B cell (primary cell): Measurements from ENCODE around the gene DKK3. TPM values are rescaled to one million over a fixed set of nuclear protein-coding genes. Genes with fewer than 3 reads are reported as not detected.

Experiments
- ATAC-seq: fragments of 200-7000 bp; cut with Tn5 transposase; one replicate; pipeline ENCODE4 v1.10.0; 2021; ENCODE audit warnings: low read depth, mild to moderate bottlenecking, moderate number of reproducible peaks, moderate library complexity
- CTCF ChIA-PET: fragments of 350-600 bp; sonication (Branson Sonifier 250); formaldehyde crosslinking; loops from one replicate; lab custom pipeline; 2021; ENCODE audit warnings: antibody characterized with exemption, inconsistent platforms; lab: Charles Lee
- POLR2A ChIA-PET: fragments of 350-600 bp; sonication (Branson Sonifier 250); formaldehyde crosslinking; loops from one replicate; lab custom pipeline; 2021; ENCODE audit warnings: antibody characterized with exemption; lab: Charles Lee
- DNase-seq: peaks from one replicate; pipeline ENCODE4 v3.0.0; 2013
- H2AFZ ChIP-seq: 2 replicates; pipeline ENCODE4 v1.6.1; 2012; ENCODE audit warnings: mild to moderate bottlenecking, low read depth, low read length; ENCODE audit not compliant: insufficient read depth, poor library complexity, severe bottlenecking
- H3K27ac ChIP-seq, 2 donors: 1 replicate in 1 of 2; 2 replicates in 1 of 2; pipeline ENCODE4 v1.5.1; 2012 to 2013; ENCODE audit warnings: low read length in 2 of 2, mild to moderate bottlenecking in 2 of 2, moderate library complexity in 1 of 2
- H3K27me3 ChIP-seq, 4 experiments: fragments of 200-600 bp in 1 of 4; sonication (generic) in 1 of 4; replicated peaks in 1 of 4; 1 replicate in 2 of 4; 2 replicates in 2 of 4; pipeline versions ENCODE4 v1.6.1 to v1.7.0; 2013 to 2016; ENCODE audit warnings: low read length in 3 of 4, mild to moderate bottlenecking in 2 of 4, mixed read lengths in 1 of 4, moderate library complexity in 1 of 4; ENCODE audit not compliant: insufficient read depth in 4 of 4, control insufficient read depth in 3 of 4; ENCODE audit errors: control extremely low read depth in 1 of 4
- H3K36me3 ChIP-seq, 2 experiments: replicated peaks in 1 of 2; 1 replicate in 1 of 2; 2 replicates in 1 of 2; pipeline versions ENCODE4 v1.6.1 to v1.7.1; 2013; ENCODE audit warnings: low read length in 1 of 2; ENCODE audit not compliant: insufficient read depth in 2 of 2, control insufficient read depth in 1 of 2; ENCODE audit errors: control extremely low read depth in 1 of 2, extremely low read depth in 1 of 2
- H3K4me1 ChIP-seq, 2 donors: fragments of 200-600 bp in 1 of 2; sonication (generic) in 1 of 2; 1 replicate in 1 of 2; 2 replicates in 1 of 2; pipeline versions ENCODE4 v1.5.1 to v1.6.1; 2013 to 2017; ENCODE audit warnings: low read length in 2 of 2; ENCODE audit not compliant: control insufficient read depth in 2 of 2, insufficient read depth in 2 of 2
- H3K4me2 ChIP-seq: replicated peaks from 2 replicates; pipeline ENCODE3; 2012; ENCODE audit warnings: mild to moderate bottlenecking, low read depth, low read length; ENCODE audit not compliant: poor library complexity, severe bottlenecking
- H3K4me3 ChIP-seq, 5 experiments: fragments of 200-600 bp in 1 of 5; sonication (generic) in 1 of 5; 1 replicate in 3 of 5; 2 replicates in 2 of 5; pipeline versions ENCODE4 v1.5.1 to v1.7.0; 2011 to 2016; ENCODE audit warnings: low read length in 4 of 5, mild to moderate bottlenecking in 4 of 5, low read depth in 2 of 5, control low read depth in 1 of 5, moderate library complexity in 1 of 5; ENCODE audit not compliant: insufficient read depth in 1 of 5; ENCODE audit errors: control extremely low read depth in 1 of 5, extremely low read depth in 1 of 5
- H3K79me2 ChIP-seq: fragments of 200-600 bp; sonication (generic); one replicate; pipeline ENCODE4 v1.6.0; 2016; ENCODE audit warnings: low read length; ENCODE audit not compliant: control insufficient read depth, insufficient read depth
- H3K9ac ChIP-seq: fragments of 200-600 bp; sonication (generic); 2 replicates; pipeline ENCODE4 v1.6.1; 2017; ENCODE audit warnings: mild to moderate bottlenecking, low read length, moderate library complexity
- H3K9me3 ChIP-seq, 3 donors: one replicate each; pipeline versions ENCODE4 v1.6.1 to v1.7.1; 2013; ENCODE audit warnings: low read length in 2 of 3; ENCODE audit not compliant: control insufficient read depth in 2 of 3, insufficient read depth in 1 of 3; ENCODE audit errors: control extremely low read depth in 1 of 3
- H4K20me1 ChIP-seq: 2 replicates; pipeline ENCODE4 v1.6.0; 2012; ENCODE audit warnings: mild to moderate bottlenecking, low read length; ENCODE audit not compliant: insufficient read depth, control insufficient read depth, poor library complexity, severe bottlenecking
- H3K27ac Mint-ChIP-seq: one replicate; pipeline ENCODE4 v1.8.0; 2021; ENCODE audit warnings: mixed read lengths
- H3K27me3 Mint-ChIP-seq: one replicate; pipeline ENCODE4 v1.8.0; 2021; ENCODE audit warnings: mixed read lengths
- H3K4me1 Mint-ChIP-seq: one replicate; pipeline ENCODE4 v1.8.0; 2021; ENCODE audit warnings: mixed read lengths
- H3K4me3 Mint-ChIP-seq: one replicate; pipeline ENCODE4 v1.8.0; 2021; ENCODE audit warnings: mixed read lengths
- H3K9me3 Mint-ChIP-seq: one replicate; pipeline ENCODE4 v1.8.0; 2022; ENCODE audit warnings: mixed read lengths; ENCODE audit not compliant: insufficient read depth
- EZH2 ChIP-seq: IDR thresholded peaks from 2 replicates; pipeline ENCODE4 v1.6.1; 2012; ENCODE audit warnings: borderline replicate concordance, low read depth, mild to moderate bottlenecking, moderate library complexity, low read length; ENCODE audit not compliant: insufficient read depth, poor library complexity, severe bottlenecking
- WGBS: methylation state at CpG from one replicate; pipeline ENCODE4 v1.1.5; 2013; ENCODE audit warnings: missing lambda C conversion rate; ENCODE audit not compliant: insufficient coverage; 5-methylcytosine and 5-hydroxymethylcytosine counted together
- intact Hi-C: fragments of 100-400 bp; cut with micrococcal nuclease; formaldehyde crosslinking; loops from one replicate; pipeline ENCODE4 v1.10.0; 2022
- polyA plus RNA-seq: library from polyadenylated mRNA; depleted of rRNA; stranded (reverse); fragments of >200 nt; gene quantifications from 2 replicates; pipeline ENCODE4 v1.2.3, GENCODE V29; 2012
- total RNA-seq, 2 donors: library from RNA; stranded (reverse); fragments of 120-200 nt in 1 of 2; gene quantifications; 1 replicate in 1 of 2; 2 replicates in 1 of 2; pipeline versions ENCODE4 v1.2.3 to v1.2.4, GENCODE V29; 2013 to 2022
- TF ChIP-seq, protein P1 (sequence below): fragments of 200-600 bp; IDR thresholded peaks from one replicate; pipeline ENCODE4 v1.8.0; 2022; ENCODE audit warnings: antibody characterized with exemption, mild to moderate bottlenecking

The DKK3 gene
- total and polyA plus RNA-seq, 2 donors (not counting 1 experiment from before 2014, with no cell fraction given), result 0.33 TPM; not detected in 1

GRCh38 chr11:11998091-11998781, 10.2 kb downstream of the DKK3 start:
- Histone ChIP-seq H4K20me1 (no peaks in the 10 kb centered on the region), H3K4me3 (no peak overlapping the region), H2AFZ (peak overlapping the region; percentile 38), H3K27ac (no peak overlapping the region), H3K9me3 (no peaks in the 10 kb centered on the region), H3K4me1 (peaks cover 0 to 4% of the 10 kb centered on the region in 2 donors), H3K27me3 (peaks cover 0 to 8% (median 0%) of the 10 kb centered on the region in 4 experiments), H3K79me2 (no peaks in the 10 kb centered on the region), H3K4me2 (peak overlapping the region; percentile 28), H3K9ac (no peak overlapping the region), H3K36me3 (no peaks in the 10 kb centered on the region)
- H3K4me1 Mint-ChIP-seq, result peaks cover 4% of the 10 kb centered on the region
- intact Hi-C loops, result no loop called here
- CTCF ChIA-PET, result no interaction called here
- TF ChIP-seq, protein P1, sequence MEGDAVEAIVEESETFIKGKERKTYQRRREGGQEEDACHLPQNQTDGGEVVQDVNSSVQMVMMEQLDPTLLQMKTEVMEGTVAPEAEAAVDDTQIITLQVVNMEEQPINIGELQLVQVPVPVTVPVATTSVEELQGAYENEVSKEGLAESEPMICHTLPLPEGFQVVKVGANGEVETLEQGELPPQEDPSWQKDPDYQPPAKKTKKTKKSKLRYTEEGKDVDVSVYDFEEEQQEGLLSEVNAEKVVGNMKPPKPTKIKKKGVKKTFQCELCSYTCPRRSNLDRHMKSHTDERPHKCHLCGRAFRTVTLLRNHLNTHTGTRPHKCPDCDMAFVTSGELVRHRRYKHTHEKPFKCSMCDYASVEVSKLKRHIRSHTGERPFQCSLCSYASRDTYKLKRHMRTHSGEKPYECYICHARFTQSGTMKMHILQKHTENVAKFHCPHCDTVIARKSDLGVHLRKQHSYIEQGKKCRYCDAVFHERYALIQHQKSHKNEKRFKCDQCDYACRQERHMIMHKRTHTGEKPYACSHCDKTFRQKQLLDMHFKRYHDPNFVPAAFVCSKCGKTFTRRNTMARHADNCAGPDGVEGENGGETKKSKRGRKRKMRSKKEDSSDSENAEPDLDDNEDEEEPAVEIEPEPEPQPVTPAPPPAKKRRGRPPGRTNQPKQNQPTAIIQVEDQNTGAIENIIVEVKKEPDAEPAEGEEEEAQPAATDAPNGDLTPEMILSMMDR, result no peak
- TF ChIP-seq EZH2, result no peak
- ATAC-seq (no peak), DNase-seq (no peak)
- WGBS, result 57% methylated on average over 8 of the region's 8 CpGs
- H3K27me3 Mint-ChIP-seq, result peaks cover 37% of the 10 kb centered on the region
- H3K27ac Mint-ChIP-seq, result no peak overlapping the region
- peak overlapping the region; percentile 30 for H3K4me3 Mint-ChIP-seq
- POLR2A ChIA-PET, result no interaction called here
- no peaks in the 10 kb centered on the region for H3K9me3 Mint-ChIP-seq

DNA sequence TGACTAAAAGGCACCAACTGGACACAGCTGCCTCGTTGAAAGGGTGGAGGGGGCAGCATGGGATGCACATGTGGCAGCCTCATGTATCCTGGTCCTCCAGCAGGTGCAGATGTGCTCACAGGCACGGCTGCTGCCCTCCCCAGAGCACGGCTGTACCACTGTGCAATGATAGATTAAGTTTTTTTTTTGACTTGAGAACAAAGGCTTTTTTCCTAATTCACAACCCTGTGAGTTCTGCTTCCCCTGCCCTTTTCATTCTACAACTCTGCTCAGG, 11.4 kb downstream of the DKK3 start:
- CTCF ChIA-PET, result no interaction called here

More for the DNA sequence above, 11.4 kb downstream of the DKK3 start:
- H3K27me3 Mint-ChIP-seq, result peaks cover 40% of the 10 kb centered on the region
- 40% methylated on average over 1 of the region's 3 CpGs for WGBS
- no peak overlapping the region for H3K4me3 ChIP-seq
- H3K9me3 Mint-ChIP-seq, result no peaks in the 10 kb centered on the region
- H3K27ac ChIP-seq, result no peak overlapping the region
- intact Hi-C loops, result no loop called here
- no peaks in the 10 kb centered on the region for H3K79me2 ChIP-seq
- H3K27ac Mint-ChIP-seq, result no peak overlapping the region
- DNase-seq, result no peak
- H3K9me3 ChIP-seq, result no peaks in the 10 kb centered on the region
- no peaks in the 10 kb centered on the region for H3K36me3 ChIP-seq
- peaks cover 0 to 4% of the 10 kb centered on the region in 2 donors for H3K4me1 ChIP-seq
- no peak overlapping the region for H3K4me2 ChIP-seq
- TF ChIP-seq, protein P1, result no peak
- ATAC-seq, result no peak
- H4K20me1 ChIP-seq, result no peaks in the 10 kb centered on the region
- peaks cover 4% of the 10 kb centered on the region for H3K4me1 Mint-ChIP-seq
- POLR2A ChIA-PET, result no interaction called here
- H2AFZ ChIP-seq, result no peak overlapping the region
- H3K4me3 Mint-ChIP-seq, result no peak overlapping the region
- H3K9ac ChIP-seq, result no peak overlapping the region
- peaks cover 0 to 2% (median 0%) of the 10 kb centered on the region in 4 experiments for H3K27me3 ChIP-seq
